Measurements from ENCODE around the gene PSD4.

Gene PSD4

DNA sequence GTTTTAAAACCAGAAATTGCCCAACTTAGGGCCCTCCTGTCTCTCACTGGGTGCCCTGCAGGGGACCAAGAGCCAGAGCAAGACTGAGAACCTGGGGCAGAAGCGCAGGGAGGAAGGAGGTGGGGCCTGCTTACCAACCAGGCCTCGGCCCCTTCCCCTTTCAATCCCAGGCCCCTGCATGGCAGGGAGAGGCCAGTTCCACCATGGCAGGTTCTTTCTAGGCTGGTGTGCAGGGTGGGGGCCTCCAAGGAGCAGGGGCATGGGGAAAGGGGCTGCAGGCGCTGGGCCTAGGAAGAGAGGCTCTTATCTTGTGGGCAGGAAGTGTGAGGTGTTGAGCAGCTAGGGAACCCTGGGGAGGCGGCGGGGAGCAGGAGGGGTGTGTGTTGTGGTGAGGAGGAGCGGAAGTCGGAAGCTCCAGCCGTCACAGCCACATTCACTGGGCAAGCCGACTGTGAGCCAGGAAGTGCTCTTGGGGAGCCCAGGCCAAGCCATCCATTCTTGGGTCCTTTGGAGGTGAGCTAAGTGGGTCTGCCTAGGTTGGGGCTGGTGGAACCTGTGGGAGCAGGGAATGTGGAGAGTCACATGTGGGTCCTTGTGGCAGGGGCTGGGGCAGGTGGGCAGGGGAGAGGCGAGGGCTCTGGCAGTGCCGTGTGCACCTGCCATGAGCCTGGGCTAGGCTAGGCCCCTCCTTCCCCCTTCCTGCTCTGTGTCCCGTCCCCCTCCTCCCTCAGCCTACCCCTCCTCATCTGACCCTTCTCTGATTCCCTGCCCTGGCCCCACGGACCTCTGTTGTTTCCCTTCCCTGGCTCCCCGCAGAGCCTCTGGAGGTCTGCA, at the start of gene PSD4:
Gene PSD4, plus strand, starts transcription at position 430 of the 834 bp plus-strand sequence. CDS start 8,486 bp downstream, outside the sequence.
- DNase-seq (ENCODE audit: low read depth): peak; percentile 59

DNA sequence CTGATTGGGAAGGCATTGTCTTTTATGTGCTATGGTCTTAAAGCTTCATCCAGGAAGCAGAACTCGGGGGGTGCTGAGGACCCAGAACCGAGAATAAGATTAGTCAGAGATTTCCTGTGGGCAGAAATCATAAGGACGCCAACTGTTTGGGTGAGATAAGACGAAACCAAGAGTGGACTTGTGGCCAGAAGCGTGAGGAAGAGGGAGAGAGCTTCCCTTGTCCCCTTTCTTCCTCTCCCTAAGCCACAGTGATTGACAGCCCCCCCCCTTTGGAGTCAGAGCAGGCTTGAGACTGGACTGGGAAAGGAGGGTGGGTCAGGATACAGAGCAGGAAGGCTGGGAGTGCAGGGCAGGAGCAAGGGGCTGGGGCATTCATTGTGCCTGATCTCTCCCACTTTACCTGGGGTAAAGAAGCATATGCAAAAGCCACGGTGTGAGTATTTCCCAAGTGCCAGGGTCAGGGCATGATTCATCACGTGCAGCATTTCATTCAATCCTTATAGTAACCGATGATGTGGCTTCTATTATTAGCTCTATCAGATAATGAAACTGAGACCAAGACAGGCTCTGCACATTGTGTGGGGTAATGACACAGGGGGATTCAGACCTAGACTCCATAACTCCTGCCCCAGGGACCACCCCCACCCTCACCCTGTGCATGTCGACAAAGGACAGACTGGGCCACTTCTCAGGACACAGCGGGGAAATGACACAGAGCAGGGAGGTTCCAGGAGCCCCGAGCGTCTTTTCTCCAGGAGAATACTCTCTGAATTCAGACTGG, 49.4 kb upstream of the PSD4 start:
- DNase-seq (ENCODE audit: low read depth): no peak

DNA sequence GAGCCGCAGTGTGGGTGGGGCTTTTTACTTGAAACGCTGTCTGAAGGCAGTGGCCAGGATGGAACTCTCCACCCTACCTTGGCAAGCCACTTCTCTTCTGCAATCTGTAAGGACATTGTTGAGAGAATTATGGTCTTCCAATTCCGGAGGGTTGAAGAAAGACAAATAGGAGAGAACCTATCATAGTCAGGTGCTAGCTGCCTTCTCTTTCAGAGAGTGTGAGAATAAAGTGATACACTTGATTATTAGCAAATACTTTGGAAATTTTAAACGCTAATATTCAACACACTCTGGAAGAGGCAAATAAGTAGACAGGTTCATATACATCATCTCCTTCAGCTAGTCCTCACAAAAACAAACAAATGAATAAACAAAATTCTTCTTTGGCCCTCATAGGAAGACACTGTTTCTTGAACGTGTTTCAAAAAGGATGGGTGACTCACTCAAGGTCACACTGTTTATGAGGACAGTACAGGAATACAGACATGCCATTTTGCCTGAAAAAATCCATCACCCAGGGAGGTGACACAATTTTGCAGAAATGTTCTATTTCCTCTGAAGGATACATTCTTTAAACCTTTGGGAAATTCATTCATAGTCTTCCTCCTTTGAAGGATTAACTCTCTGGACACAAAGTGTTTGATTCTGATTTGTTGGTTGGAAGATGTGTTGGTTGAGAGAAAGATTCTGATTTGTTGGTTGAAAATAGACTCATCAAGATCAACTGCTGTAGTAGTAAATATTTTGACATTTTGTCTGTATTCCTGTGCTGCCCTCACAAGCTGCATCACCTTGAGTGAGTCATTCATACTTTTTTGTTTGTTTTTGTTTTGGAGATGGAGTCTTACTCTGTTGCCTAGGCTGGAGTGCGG, 48.6 kb upstream of the PSD4 start:
- DNase-seq (ENCODE audit: low read depth): no peak

DNA sequence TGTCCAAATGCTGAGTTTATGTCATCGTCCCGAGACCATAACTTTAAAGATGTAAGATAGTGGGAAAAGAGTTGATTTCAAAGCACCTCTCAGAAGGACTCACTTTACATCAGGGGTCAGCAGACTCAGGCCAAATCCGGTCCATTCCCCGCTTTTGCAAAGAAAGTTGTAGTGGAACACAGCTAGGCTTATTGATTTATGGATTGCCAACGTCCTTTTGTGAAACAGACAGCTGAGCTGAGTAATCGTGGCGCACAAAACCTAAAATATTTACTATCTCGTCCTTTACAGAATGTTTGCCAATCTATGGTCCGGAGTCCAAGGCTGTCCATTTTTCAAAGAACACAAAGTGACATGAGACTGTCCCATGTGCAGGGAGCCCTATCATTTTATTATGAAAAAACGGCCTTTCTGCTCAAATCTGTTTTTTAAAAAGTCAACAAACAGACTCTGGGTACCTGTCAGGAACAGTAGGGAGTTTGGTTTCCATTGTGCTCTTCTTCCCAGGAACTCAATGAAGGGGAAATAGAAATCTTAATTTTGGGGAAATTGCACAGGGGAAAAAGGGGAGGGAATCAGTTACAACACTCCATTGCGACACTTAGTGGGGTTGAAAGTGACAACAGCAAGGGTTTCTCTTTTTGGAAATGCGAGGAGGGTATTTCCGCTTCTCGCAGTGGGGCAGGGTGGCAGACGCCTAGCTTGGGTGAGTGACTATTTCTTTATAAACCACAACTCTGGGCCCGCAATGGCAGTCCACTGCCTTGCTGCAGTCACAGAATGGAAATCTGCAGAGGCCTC, 46.7 kb upstream of the PSD4 start, which contains the start of gene IL1RN:
Gene IL1RN, plus strand, starts transcription at position 754 of the 801 bp plus-strand sequence. Its CDS starts 27 bp downstream, at position 781.
- no peak for DNase-seq (ENCODE audit: low read depth)

DNA sequence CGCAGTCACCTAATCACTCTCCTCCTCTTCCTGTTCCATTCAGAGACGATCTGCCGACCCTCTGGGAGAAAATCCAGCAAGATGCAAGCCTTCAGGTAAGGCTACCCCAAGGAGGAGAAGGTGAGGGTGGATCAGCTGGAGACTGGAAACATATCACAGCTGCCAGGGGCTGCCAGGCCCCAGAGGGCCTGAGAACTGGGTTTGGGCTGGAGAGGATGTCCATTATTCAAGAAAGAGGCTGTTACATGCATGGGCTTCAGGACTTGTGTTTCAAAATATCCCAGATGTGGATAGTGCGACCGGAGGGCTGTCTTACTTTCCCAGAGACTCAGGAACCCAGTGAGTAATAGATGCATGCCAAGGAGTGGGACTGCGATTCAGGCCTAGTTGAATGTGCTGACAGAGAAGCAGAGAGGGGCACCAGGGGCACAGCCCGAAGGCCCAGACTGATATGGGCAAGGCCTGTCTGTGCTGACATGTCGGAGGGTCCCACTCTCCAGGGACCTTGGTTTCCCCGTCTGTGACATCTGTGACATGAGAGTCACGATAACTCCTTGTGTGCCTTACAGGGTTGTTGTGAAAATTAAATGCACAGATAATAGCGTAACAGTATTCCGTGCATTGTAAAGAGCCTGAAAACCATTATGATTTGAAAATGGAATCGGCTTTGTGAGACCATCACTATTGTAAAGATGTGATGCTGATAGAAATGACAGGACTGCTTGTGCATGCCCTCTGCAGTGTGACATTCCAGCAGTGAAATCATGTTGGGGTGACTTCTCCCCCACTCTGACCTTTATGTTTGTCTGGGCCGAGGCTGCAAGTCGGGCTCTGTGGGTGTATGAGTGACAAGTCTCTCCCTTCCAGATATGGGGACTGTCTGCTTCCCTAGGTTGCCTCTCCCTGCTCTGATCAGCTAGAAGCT, 45.9 kb upstream of the PSD4 start:
- DNase-seq (ENCODE audit: low read depth): no peak

DNA sequence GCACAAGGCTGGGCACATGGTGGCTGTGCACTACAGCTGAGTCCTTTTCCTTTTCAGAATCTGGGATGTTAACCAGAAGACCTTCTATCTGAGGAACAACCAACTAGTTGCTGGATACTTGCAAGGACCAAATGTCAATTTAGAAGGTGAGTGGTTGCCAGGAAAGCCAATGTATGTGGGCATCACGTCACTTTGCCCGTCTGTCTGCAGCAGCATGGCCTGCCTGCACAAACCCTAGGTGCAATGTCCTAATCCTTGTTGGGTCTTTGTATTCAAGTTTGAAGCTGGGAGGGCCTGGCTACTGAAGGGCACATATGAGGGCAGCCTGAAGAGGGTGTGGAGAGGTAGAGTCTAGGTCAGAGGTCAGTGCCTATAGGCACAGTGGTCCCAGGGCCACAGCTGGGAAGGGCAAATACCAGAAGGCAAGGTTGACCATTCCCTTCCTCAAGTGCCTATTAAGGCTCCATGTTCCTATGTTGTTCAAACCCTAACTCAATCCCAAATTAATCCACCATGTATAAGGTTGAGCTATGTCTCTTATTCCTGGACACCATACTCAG, 44.2 kb upstream of the PSD4 start:
- DNase-seq (ENCODE audit: low read depth): no peak

DNA sequence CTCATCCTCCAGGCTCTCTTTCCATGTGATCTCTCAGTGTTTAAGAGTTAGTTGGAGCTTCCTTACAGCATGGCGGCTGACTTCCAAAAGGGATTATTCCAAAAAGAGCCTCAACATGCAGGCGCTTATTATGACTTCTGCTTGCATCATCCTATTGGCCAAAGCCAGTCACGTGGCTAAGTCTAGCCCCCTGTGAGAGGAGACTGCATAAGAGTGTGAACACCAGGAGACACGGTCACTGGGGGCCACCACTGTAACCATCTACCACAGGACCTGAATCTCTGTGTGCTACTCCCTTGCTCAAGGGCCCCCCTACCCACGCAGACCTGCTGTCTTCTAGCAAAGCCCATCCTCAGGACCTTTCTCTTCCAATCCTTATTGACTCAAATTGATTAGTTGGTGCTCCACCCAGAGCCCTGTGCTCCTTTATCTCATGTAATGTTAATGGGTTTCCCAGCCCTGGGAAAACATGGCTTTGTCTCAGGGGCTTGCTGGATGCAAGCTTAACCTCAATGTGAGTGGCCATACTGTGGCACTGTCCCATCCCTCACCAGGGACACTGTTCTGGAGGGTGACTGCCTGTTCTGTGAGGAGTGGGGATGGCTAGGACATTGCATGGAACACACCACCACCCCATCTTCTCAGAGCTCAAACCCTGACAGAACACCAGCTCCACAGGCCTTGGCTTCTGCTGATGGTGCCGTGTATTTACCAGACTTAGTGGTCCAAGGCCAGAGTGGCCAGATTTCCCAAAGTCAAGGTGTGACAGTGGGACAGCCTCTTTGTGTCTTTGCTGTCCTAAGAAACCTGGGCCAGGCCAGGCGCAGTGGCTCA, 42.2 kb upstream of the PSD4 start:
- no peak for DNase-seq (ENCODE audit: low read depth)

DNA sequence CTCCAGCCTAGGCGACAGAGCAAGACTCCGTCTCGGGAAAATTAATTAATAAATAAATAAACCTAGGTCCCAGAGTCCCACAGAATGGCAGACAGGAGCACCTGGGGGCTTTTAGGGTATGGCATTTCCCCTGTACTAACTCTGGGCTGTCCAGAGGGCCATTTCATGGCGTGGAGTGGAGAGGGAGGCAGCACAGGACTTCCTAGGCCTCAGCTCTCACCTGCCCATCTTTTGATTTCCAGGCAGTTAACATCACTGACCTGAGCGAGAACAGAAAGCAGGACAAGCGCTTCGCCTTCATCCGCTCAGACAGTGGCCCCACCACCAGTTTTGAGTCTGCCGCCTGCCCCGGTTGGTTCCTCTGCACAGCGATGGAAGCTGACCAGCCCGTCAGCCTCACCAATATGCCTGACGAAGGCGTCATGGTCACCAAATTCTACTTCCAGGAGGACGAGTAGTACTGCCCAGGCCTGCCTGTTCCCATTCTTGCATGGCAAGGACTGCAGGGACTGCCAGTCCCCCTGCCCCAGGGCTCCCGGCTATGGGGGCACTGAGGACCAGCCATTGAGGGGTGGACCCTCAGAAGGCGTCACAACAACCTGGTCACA, 41.3 kb upstream of the PSD4 start:
- no peak for DNase-seq (ENCODE audit: low read depth)

DNA sequence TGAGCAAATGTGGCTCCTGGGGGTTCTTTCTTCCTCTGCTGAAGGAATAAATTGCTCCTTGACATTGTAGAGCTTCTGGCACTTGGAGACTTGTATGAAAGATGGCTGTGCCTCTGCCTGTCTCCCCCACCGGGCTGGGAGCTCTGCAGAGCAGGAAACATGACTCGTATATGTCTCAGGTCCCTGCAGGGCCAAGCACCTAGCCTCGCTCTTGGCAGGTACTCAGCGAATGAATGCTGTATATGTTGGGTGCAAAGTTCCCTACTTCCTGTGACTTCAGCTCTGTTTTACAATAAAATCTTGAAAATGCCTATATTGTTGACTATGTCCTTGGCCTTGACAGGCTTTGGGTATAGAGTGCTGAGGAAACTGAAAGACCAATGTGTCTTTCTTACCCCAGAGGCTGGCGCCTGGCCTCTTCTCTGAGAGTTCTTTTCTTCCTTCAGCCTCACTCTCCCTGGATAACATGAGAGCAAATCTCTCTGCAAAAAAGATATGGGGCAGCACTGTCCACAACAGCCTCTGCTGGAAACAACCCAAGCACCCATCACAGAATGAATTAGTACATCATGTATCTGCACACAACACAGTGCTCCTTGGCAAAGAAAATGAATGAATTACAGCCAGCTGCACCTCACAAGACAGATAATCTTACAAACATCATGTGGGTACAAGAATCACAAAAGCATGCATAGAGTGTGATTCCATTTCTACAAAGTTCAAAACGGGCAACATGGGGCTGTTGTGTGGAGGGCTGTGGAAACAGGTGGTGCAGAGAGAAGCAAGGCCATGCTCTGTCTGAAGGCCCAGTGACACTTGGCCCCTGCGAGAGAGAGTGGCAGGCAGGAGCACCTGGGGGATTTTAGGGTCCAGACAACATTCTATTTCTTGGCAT, 39.8 kb upstream of the PSD4 start:
- DNase-seq (ENCODE audit: low read depth): no peak

DNA sequence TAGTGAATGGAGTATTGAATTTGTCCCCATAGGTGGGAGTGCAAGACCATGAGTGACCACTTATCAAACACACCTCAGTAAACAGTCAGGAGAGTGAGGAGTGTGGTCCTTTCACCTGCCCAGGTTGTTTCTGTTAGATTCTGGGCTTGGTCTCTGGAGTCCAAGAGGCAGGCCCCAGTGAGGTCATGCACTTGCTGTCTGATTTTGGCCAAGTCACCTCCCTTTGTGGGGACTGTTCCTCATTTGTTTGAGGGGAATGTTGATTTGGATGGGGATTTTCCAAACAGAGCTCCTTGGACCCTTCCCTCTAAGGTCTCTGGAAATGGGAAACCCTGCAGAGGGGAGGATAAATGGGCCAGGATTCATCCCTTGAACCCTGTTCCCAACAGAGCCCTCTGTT, 39.1 kb upstream of the PSD4 start:
- DNase-seq (ENCODE audit: low read depth): no peak

DNA sequence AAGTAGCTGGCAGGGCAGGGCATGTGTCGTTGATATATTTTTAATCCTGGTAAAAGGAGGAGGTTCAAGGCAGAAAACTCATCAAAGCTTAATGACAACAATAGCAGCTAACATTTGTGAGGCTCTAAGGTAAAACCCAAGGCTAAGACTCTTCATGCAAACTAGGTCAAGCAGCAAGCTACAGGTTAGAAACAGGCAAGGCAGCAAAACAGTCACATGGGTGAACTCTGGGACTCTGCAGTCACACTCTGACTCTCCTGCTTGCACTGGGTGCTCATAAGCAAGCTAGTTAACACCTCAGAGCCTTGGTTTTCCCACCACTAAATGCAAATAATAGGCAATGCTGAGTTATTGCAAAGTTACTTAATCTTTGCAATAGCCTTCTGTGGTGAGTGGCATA, 38.5 kb upstream of the PSD4 start:
- DNase-seq (ENCODE audit: low read depth): no peak

DNA sequence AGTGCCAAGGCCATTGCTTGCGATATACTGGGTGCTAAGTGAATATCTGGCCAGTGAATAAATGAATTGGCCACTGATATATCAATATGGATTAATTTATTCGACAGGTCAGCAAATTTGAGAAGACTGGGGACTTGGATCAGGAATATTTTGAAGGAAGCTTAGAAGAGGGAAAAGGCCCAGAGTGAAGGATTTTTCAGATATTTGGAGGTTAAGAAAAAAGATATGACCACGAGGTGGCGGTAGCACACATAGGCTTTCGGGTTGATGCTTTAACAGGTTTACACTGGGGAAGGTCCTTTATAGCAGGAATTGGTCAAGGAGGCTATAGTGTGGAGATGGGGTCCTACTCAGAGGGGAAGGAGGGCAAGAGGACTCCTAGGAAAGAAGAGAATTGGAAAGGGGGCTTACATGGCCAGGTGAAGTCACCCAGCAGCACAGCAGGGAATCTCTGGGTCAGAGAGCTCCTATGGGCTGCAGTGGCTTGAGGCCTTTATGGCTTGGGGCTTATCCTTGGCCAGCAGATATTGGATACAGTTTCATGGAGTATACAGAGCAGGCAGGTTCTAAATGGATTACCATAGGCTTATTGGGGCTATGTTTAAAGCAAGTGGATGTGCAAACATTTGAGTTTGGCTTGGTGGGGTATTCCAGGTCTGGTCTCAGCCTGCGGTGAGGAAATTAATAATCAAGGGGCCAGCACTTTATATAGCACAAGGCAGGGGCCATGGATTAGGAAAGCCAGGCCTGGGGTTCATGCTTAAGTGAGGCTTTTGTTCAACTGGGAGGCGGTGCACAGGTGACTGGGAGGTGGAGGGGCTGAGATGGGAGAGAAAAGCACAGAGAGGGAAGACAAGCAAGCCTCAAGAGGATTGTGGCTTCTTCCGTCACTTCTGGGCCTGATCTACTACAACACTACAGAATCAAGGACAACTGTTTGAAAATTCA, 36.7 kb upstream of the PSD4 start:
- DNase-seq (ENCODE audit: low read depth): no peak

DNA sequence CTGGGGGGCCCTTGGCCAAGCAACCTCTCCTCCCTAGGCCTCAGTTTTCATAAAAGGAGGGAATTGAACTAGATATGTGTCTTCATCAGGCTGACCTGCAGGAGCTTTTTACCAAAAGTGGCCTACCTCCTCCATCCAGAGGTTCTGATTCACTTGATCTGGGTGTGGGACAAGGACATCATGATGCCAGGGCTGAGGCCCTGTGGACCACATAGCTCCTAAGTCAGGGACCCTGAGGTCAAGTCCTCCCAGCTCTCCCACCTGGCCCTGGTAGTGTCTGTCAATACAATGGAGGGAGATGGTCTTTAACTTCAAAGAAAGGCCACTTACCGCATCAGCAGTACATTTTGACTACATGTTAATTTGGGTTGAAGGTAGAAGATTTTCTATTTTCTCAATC, 35.9 kb upstream of the PSD4 start:
- DNase-seq (ENCODE audit: low read depth): no peak

DNA sequence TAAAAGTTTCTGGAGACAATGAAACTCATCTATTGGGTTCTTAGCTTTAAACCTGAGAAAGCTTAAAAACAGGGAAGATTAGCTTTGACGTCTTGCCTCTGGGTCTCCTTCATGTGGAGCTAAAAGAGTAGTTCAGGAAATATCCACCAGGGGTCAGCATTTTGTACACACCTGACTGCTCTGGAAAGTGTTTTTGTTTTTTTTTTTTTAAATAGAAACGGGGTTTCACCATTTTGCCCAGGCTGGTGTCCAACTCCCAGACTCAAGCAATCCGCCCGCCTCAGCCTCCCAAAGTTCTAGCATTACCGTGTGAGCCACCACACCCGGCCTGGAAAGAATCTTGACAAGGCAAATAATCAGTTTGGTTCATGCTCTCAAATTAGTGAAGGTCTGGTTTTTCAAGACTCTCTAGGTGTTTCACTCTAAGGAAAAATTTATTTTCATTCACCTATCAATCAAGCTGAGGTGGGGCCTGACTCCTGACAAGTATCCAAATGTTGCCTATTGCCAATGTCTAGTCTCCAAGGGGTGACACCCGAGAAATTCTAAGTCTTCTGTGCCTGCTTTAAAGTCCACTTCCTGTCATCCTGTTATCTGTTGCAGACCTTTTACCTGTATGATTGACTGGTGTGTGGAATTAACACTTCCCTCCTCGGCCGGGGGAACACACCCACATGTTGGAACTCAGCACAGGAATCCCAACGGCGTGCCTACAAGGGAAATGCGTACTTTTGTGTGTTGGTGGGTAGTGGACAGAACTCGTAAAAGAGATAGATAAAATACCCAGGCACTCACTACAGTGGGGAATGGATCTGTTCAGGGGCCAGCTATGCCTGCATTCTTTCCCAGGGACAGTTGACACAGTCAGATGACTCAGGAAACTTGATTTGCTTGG, 35.1 kb upstream of the PSD4 start:
- DNase-seq (ENCODE audit: low read depth): no peak

DNA sequence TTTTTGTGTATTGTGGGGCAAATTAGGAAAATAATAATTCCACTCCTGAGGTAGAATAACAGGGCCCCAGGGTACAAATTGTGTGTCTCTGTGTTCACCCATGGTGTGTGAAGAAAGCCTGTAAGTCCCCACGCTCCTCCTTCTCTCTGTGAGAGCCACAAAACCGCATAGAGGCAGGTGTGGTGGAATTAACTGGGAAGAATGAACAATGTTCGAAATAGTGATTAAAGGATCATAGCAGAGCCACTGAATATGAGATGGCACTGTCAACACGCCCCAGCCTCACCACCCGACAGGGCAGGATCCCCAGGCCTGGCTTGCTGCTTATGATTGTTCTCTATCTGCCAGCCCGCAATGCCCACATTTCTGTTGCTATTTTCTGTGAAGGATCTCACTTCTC, 32.3 kb upstream of the PSD4 start:
- DNase-seq (ENCODE audit: low read depth): no peak

All from stimulated activated CD8-positive, alpha-beta memory T cell treated with anti-CD3 and anti-CD28 coated beads, Interleukin-15, amount 100 ng/mL, for 24 hours (primary cell).